OCI-LY1 (cell line): ENCODE results near the gene SSH2.

Source experiments
- CTCF ChIP-seq: fragments of 200-600 bp; sonication (generic), shearing (Covaris generic); IDR thresholded peaks from 2 replicates; pipeline ENCODE4 v1.5.1; 2017; ENCODE audit warnings: mild to moderate bottlenecking, antibody characterized with exemption, low read length, moderate library complexity, mixed read lengths
- EZH2 ChIP-seq: fragments of 200-600 bp; sonication (generic), shearing (Covaris generic); IDR thresholded peaks from 2 replicates; pipeline ENCODE4 v1.8.0; 2017; ENCODE audit warnings: borderline replicate concordance, mixed run types, mild to moderate bottlenecking, antibody characterized with exemption, low read length, moderate library complexity, mixed read lengths

GRCh38 chr17:29674281-29674680 is 255.7 kb downstream of the SSH2 start:
- TF ChIP-seq CTCF (no peak), EZH2 (no peak)
